ENCODE results near the gene EDA. TPM values are rescaled to one million over a fixed set of nuclear protein-coding genes. Genes with fewer than 3 reads are reported as not detected.

EDA gene
- total RNA-seq, 2 donors from 2014 or later = 0.08 to 0.14 TPM

DNA sequence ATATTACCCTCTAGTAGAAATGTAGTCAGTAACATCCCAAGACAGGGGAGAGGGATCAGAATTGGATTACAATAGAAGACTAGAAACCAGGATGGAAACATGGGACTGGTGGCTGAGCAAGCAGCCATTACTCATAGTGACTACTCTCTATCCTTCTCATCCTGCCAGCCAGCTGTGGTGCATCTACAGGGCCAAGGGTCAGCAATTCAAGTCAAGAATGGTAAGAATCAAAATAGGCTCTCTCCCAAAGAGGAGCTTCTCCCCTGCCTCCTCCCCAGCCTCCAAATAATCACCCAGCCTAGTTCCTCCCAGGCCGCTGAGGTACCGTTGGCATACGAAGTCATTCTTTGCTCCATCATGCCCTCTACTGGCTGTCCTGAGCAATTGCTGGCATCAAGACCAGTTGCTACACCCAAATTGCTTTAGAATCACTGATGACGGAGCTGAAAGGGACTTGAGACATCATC, 414.4 kb downstream of the EDA start:
- Mint-ChIP-seq H3K36me3 (no peaks in the 10 kb centered on the region), H3K27ac (no peak overlapping the region), H3K27me3 (peaks cover 14 to 21% of the 10 kb centered on the region in 2 donors), H3K9me3 (no peaks in the 10 kb centered on the region), H3K4me3 (no peak overlapping the region), H3K4me1 (ENCODE audit: low read depth in 2 of 2) (peaks cover 8 to 12% of the 10 kb centered on the region in 2 donors)
- DNase-seq (ENCODE audit: low spot score) = peak; percentile 71
- no peak for ATAC-seq

- H3K9me3 Mint-ChIP-seq = no peaks in the 10 kb centered on the region
- DNase-seq (ENCODE audit: low spot score) (no peak), ATAC-seq (no peak)
- H3K36me3 Mint-ChIP-seq = no peaks in the 10 kb centered on the region
- H3K27me3 Mint-ChIP-seq = peaks cover 0 to 7% of the 10 kb centered on the region in 2 donors
- no peaks in the 10 kb centered on the region for H3K4me1 Mint-ChIP-seq (ENCODE audit: low read depth in 2 of 2)
- H3K27ac Mint-ChIP-seq = no peak overlapping the region
- no peak overlapping the region for H3K4me3 Mint-ChIP-seq
Measured at GRCh38 chrX:70032792-70033191, 416.9 kb downstream of the EDA start.

DNA sequence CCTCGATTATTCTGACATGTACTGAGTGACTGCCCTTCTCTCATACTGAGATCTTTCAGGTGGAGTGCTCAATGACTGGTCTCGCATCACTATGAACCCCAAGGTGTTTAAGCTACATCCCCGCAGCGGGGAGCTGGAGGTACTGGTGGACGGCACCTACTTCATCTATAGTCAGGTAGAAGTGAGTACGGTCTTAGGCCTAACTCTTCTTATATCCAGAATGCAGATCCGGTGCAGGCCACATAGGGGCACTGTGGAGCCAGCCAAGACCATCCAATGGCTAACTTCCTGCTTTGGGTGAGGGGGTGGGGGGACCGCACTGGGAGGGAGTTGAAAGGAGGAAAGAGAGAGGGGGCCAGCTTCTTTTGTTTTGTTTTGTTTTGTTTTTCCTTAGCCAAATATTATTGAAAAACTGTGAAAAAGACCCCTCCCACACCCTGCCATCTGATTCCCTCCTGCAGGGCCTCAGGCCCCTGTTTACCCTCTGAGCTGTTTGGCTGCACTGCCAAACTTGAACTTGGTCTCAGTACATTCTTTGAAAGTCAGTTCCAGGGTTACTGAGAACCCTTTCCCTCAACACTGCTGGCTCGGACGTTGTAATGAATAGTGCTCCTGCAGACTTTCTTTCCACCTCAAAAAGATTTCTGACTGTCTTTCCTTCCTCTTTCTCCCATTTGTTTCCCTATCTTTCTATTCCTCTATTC, 417.6 kb downstream of the EDA start:
- no peaks in the 10 kb centered on the region for H3K36me3 Mint-ChIP-seq
- ATAC-seq (no peak), DNase-seq (ENCODE audit: low spot score) (no peak)
- H3K9me3 Mint-ChIP-seq = no peaks in the 10 kb centered on the region
- H3K27ac Mint-ChIP-seq = no peak overlapping the region
- peaks cover 0 to 7% of the 10 kb centered on the region in 2 donors for H3K27me3 Mint-ChIP-seq
- no peaks in the 10 kb centered on the region for H3K4me1 Mint-ChIP-seq (ENCODE audit: low read depth in 2 of 2)
- H3K4me3 Mint-ChIP-seq = no peak overlapping the region

- ATAC-seq (no peak), DNase-seq (ENCODE audit: low spot score) (no peak)
- H3K27ac Mint-ChIP-seq = no peak overlapping the region
Measured at GRCh38 chrX:70034646-70035045, 418.7 kb downstream of the EDA start.

GRCh38 chrX:70038515-70038914, 422.6 kb downstream of the EDA start:
- H3K27ac Mint-ChIP-seq = no peak overlapping the region
- no peaks in the 10 kb centered on the region for H3K36me3 Mint-ChIP-seq
- no peaks in the 10 kb centered on the region for H3K9me3 Mint-ChIP-seq
- H3K4me1 Mint-ChIP-seq (ENCODE audit: low read depth in 2 of 2) = no peaks in the 10 kb centered on the region
- peaks cover 0 to 2% of the 10 kb centered on the region in 2 donors for H3K27me3 Mint-ChIP-seq
- DNase-seq (ENCODE audit: low spot score) (no peak), ATAC-seq (no peak)
- H3K4me3 Mint-ChIP-seq = no peak overlapping the region

More at GRCh38 chrX:70034646-70035045, 418.7 kb downstream of the EDA start:
- Mint-ChIP-seq H3K9me3 (no peaks in the 10 kb centered on the region), H3K27me3 (peaks cover 0 to 7% of the 10 kb centered on the region in 2 donors), H3K36me3 (no peaks in the 10 kb centered on the region), H3K4me1 (ENCODE audit: low read depth in 2 of 2) (no peaks in the 10 kb centered on the region), H3K4me3 (no peak overlapping the region)

DNA sequence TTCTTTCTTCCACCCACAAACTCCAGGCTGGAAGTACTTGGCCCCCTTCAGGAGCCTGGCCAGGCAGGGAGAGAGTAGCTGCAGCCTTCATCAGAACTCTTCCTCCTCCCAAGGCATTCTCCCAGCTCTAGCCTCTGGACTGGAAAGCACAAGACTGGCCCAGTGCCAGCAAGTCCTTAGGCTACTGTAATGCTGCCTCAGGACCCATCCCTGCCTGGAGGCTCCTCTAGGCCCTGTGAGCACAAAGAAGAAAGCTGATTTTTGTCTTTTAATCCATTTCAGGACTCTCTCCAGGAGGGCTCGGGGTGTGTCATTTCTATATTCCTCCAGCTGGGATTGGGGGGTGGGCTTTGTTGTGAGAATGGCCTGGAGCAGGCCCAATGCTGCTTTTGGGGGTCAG, 423.0 kb downstream of the EDA start:
- H3K4me3 Mint-ChIP-seq = no peak overlapping the region
- ATAC-seq = no peak
- no peak overlapping the region for H3K27ac Mint-ChIP-seq
- no peaks in the 10 kb centered on the region for H3K36me3 Mint-ChIP-seq
- peaks cover 0 to 2% of the 10 kb centered on the region in 2 donors for H3K27me3 Mint-ChIP-seq
- no peaks in the 10 kb centered on the region for H3K9me3 Mint-ChIP-seq
- H3K4me1 Mint-ChIP-seq (ENCODE audit: low read depth in 2 of 2) = no peaks in the 10 kb centered on the region
- DNase-seq (ENCODE audit: low spot score) = no peak

GRCh38 chrX:70039758-70040157, 423.8 kb downstream of the EDA start:
- DNase-seq (ENCODE audit: low spot score) = no peak

GRCh38 chrX:70041993-70042392, 426.1 kb downstream of the EDA start:
- Mint-ChIP-seq H3K27me3 (peaks cover 0 to 10% of the 10 kb centered on the region in 2 donors), H3K9me3 (no peaks in the 10 kb centered on the region), H3K4me1 (ENCODE audit: low read depth in 2 of 2) (no peaks in the 10 kb centered on the region), H3K4me3 (no peak overlapping the region), H3K36me3 (no peaks in the 10 kb centered on the region), H3K27ac (no peak overlapping the region)
- DNase-seq (ENCODE audit: low spot score) (no peak), ATAC-seq (no peak)

More at GRCh38 chrX:70039758-70040157, 423.8 kb downstream of the EDA start:
- Mint-ChIP-seq H3K4me1 (ENCODE audit: low read depth in 2 of 2) (no peaks in the 10 kb centered on the region), H3K9me3 (no peaks in the 10 kb centered on the region), H3K4me3 (no peak overlapping the region), H3K36me3 (no peaks in the 10 kb centered on the region), H3K27ac (no peak overlapping the region), H3K27me3 (peaks cover 0 to 5% of the 10 kb centered on the region in 2 donors)
- no peak for ATAC-seq

GRCh38 chrX:70042399-70043371, 426.8 kb downstream of the EDA start:
- Mint-ChIP-seq H3K27me3 (peaks cover under 1 to 10% of the 10 kb centered on the region in 2 donors), H3K4me1 (ENCODE audit: low read depth in 2 of 2) (no peaks in the 10 kb centered on the region), H3K36me3 (no peaks in the 10 kb centered on the region), H3K27ac (no peak overlapping the region), H3K9me3 (no peaks in the 10 kb centered on the region), H3K4me3 (no peak overlapping the region)
- DNase-seq (ENCODE audit: low spot score) (no peak), ATAC-seq (no peak)

GRCh38 chrX:70043685-70044084, 427.8 kb downstream of the EDA start:
- Mint-ChIP-seq H3K4me3 (no peak overlapping the region), H3K27me3 (peaks cover 10 to 16% of the 10 kb centered on the region in 2 donors), H3K36me3 (no peaks in the 10 kb centered on the region), H3K27ac (no peak overlapping the region), H3K4me1 (ENCODE audit: low read depth in 2 of 2) (no peaks in the 10 kb centered on the region), H3K9me3 (no peaks in the 10 kb centered on the region)
- ATAC-seq (peak in 1 of 2 donors; percentile 2), DNase-seq (ENCODE audit: low spot score) (no peak)

GRCh38 chrX:70044541-70045245, 428.8 kb downstream of the EDA start:
- ATAC-seq (peak in 1 of 2 donors; percentile 40), DNase-seq (ENCODE audit: low spot score) (no peak)
- H3K36me3 Mint-ChIP-seq = no peaks in the 10 kb centered on the region
- no peak overlapping the region for H3K27ac Mint-ChIP-seq
- H3K4me3 Mint-ChIP-seq = no peak overlapping the region
- H3K4me1 Mint-ChIP-seq (ENCODE audit: low read depth in 2 of 2) = no peaks in the 10 kb centered on the region
- peaks cover 11 to 16% of the 10 kb centered on the region in 2 donors for H3K27me3 Mint-ChIP-seq
- H3K9me3 Mint-ChIP-seq = no peaks in the 10 kb centered on the region

DNA sequence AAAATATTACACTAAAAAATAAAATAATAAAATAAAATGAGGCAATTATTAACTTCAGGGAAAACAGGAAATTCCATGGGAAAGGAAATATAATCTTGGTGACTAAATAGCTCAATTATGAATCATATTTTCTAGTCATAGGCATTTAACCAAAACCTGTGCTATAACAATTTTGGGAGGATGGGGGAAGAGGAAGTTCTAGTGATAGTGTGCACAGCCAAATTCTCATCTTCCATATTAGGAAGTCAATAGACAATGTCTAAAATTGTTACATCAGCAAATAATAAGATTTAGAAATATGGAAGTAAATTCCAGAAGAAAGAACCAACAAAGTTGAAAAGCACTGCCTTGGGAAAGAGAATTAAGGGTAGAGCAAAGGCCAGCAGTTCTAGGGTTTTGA, 431.1 kb downstream of the EDA start:
- Mint-ChIP-seq H3K36me3 (no peaks in the 10 kb centered on the region), H3K4me3 (no peak overlapping the region), H3K9me3 (no peaks in the 10 kb centered on the region), H3K27ac (no peak overlapping the region), H3K4me1 (ENCODE audit: low read depth in 2 of 2) (no peaks in the 10 kb centered on the region), H3K27me3 (peaks cover 11 to 16% of the 10 kb centered on the region in 2 donors)
- no peak for ATAC-seq
- DNase-seq (ENCODE audit: low spot score) = no peak

- no peaks in the 10 kb centered on the region for H3K9me3 Mint-ChIP-seq
- H3K36me3 Mint-ChIP-seq = no peaks in the 10 kb centered on the region
- no peak for DNase-seq (ENCODE audit: low spot score)
- H3K27me3 Mint-ChIP-seq = peaks cover 11 to 18% of the 10 kb centered on the region in 2 donors
- no peak for ATAC-seq
- no peak overlapping the region for H3K4me3 Mint-ChIP-seq
- no peaks in the 10 kb centered on the region for H3K4me1 Mint-ChIP-seq (ENCODE audit: low read depth in 2 of 2)
- H3K27ac Mint-ChIP-seq = no peak overlapping the region
Measured at GRCh38 chrX:70049406-70049805, 433.5 kb downstream of the EDA start.

All from natural killer cell treated with Interleukin-12 subunit alpha and Interleukin-12 subunit beta and Interleukin-15 and Interleukin-18, amount 100 ng/mL, for 72 hours (primary cell).